ENCODE data around the gene FUT4. TPM values are rescaled to one million over a fixed set of nuclear protein-coding genes. Genes with fewer than 3 reads are reported as not detected.

The FUT4 gene
- total and polyA plus RNA-seq, 2 donors from 2014 or later: 1.2 to 9.5 TPM

DNA sequence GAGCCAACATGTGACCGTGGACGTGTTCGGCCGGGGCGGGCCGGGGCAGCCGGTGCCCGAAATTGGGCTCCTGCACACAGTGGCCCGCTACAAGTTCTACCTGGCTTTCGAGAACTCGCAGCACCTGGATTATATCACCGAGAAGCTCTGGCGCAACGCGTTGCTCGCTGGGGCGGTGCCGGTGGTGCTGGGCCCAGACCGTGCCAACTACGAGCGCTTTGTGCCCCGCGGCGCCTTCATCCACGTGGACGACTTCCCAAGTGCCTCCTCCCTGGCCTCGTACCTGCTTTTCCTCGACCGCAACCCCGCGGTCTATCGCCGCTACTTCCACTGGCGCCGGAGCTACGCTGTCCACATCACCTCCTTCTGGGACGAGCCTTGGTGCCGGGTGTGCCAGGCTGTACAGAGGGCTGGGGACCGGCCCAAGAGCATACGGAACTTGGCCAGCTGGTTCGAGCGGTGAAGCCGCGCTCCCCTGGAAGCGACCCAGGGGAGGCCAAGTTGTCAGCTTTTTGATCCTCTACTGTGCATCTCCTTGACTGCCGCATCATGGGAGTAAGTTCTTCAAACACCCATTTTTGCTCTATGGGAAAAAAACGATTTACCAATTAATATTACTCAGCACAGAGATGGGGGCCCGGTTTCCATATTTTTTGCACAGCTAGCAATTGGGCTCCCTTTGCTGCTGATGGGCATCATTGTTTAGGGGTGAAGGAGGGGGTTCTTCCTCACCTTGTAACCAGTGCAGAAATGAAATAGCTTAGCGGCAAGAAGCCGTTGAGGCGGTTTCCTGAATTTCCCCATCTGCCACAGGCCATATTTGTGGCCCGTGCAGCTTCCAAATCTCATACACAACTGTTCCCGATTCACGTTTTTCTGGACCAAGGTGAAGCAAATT is 1.8 kb downstream of the FUT4 start:
- peak overlapping the region in 2 of 3 donors; percentile 16 to 71 for H3K4me3 ChIP-seq (ENCODE audit: low read length in 3 of 3)
- H3K27me3 ChIP-seq (ENCODE audit: control insufficient read depth, insufficient read depth, low read length): no peaks in the 10 kb centered on the region
- no peak overlapping the region for H3K27ac ChIP-seq (ENCODE audit: low read depth in 2 of 2, low read length in 2 of 2)
- intact Hi-C loops (cut with DNase I): no loop called here
- FAIRE-seq: no peak
- DNase-seq: peak in 2 of 5 donors; percentile 65 to 82
- H3K9ac ChIP-seq (ENCODE audit: low read length in 3 of 3): no peak overlapping the region
- TF ChIP-seq, protein P1, sequence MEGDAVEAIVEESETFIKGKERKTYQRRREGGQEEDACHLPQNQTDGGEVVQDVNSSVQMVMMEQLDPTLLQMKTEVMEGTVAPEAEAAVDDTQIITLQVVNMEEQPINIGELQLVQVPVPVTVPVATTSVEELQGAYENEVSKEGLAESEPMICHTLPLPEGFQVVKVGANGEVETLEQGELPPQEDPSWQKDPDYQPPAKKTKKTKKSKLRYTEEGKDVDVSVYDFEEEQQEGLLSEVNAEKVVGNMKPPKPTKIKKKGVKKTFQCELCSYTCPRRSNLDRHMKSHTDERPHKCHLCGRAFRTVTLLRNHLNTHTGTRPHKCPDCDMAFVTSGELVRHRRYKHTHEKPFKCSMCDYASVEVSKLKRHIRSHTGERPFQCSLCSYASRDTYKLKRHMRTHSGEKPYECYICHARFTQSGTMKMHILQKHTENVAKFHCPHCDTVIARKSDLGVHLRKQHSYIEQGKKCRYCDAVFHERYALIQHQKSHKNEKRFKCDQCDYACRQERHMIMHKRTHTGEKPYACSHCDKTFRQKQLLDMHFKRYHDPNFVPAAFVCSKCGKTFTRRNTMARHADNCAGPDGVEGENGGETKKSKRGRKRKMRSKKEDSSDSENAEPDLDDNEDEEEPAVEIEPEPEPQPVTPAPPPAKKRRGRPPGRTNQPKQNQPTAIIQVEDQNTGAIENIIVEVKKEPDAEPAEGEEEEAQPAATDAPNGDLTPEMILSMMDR (IDR thresholded peaks at IDR 0.05; ENCODE audit: borderline replicate concordance, extremely low read depth, insufficient read depth): no peak
- H3K9me3 ChIP-seq (ENCODE audit: control insufficient read depth in 2 of 3, insufficient read depth in 1 of 3, low read length in 3 of 3): no peaks in the 10 kb centered on the region
- H3K4me1 ChIP-seq (ENCODE audit: control insufficient read depth in 2 of 3, insufficient read depth in 2 of 3, low read depth in 1 of 3, low read length in 3 of 3): peaks cover 0 to 6% (median 0%) of the 10 kb centered on the region in 3 donors
- H3K36me3 ChIP-seq (ENCODE audit: control insufficient read depth in 2 of 3, insufficient read depth in 3 of 3, low read length in 3 of 3): no peaks in the 10 kb centered on the region

DNA sequence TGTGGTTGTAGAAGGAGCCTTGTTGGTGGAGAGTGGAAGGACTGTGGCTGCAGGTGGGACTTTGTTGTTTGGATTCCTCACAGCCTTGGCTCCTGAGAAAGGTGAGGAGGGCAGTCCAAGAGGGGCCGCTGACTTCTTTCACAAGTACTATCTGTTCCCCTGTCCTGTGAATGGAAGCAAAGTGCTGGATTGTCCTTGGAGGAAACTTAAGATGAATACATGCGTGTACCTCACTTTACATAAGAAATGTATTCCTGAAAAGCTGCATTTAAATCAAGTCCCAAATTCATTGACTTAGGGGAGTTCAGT is 2.4 kb downstream of the FUT4 start:
- Histone ChIP-seq H3K4me1 (ENCODE audit: control insufficient read depth in 2 of 3, insufficient read depth in 2 of 3, low read depth in 1 of 3, low read length in 3 of 3) (peaks cover 0 to 6% (median 0%) of the 10 kb centered on the region in 3 donors), H3K27me3 (ENCODE audit: control insufficient read depth, insufficient read depth, low read length) (no peaks in the 10 kb centered on the region), H3K36me3 (ENCODE audit: control insufficient read depth in 2 of 3, insufficient read depth in 3 of 3, low read length in 3 of 3) (no peaks in the 10 kb centered on the region), H3K27ac (ENCODE audit: low read depth in 2 of 2, low read length in 2 of 2) (no peak overlapping the region), H3K9ac (ENCODE audit: low read length in 3 of 3) (no peak overlapping the region), H3K4me3 (ENCODE audit: low read length in 3 of 3) (peak overlapping the region in 2 of 3 donors; percentile 16 to 71), H3K9me3 (ENCODE audit: control insufficient read depth in 2 of 3, insufficient read depth in 1 of 3, low read length in 3 of 3) (no peaks in the 10 kb centered on the region)
- TF ChIP-seq, protein P1 (IDR thresholded peaks at IDR 0.05; ENCODE audit: borderline replicate concordance, extremely low read depth, insufficient read depth): no peak
- FAIRE-seq: no peak
- DNase-seq: no peak
- intact Hi-C loops (cut with DNase I): no loop called here

DNA sequence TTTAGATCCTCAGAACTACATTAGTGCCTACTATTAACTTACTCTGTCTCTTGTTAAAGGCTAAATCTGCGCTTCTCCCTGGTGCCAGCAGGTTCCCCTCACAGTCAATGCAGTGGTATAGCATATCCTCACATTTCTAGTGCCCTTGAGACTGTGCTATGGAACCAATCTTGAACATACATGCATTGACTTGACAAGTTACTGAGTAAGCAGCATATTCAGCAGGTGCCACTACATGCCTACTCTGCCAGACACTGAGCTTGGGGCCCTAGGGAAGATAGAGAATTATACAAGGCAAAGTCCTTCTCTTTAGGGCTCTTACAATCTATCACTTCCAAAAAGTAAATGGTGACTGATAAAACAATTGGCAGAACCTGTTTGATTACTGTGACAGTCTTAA is 3.2 kb downstream of the FUT4 start:
- Histone ChIP-seq H3K9ac (ENCODE audit: low read length in 3 of 3) (no peak overlapping the region), H3K36me3 (ENCODE audit: control insufficient read depth in 2 of 3, insufficient read depth in 3 of 3, low read length in 3 of 3) (no peaks in the 10 kb centered on the region), H3K27me3 (ENCODE audit: control insufficient read depth, insufficient read depth, low read length) (no peaks in the 10 kb centered on the region), H3K4me1 (ENCODE audit: control insufficient read depth in 2 of 3, insufficient read depth in 2 of 3, low read depth in 1 of 3, low read length in 3 of 3) (peaks cover 0 to 6% (median 0%) of the 10 kb centered on the region in 3 donors), H3K9me3 (ENCODE audit: control insufficient read depth in 2 of 3, insufficient read depth in 1 of 3, low read length in 3 of 3) (no peaks in the 10 kb centered on the region), H3K27ac (ENCODE audit: low read depth in 2 of 2, low read length in 2 of 2) (no peak overlapping the region), H3K4me3 (ENCODE audit: low read length in 3 of 3) (peak overlapping the region in 1 of 3 donors; percentile 1)
- TF ChIP-seq, protein P1 (IDR thresholded peaks at IDR 0.05; ENCODE audit: borderline replicate concordance, extremely low read depth, insufficient read depth): no peak
- DNase-seq (no peak), FAIRE-seq (no peak)
- intact Hi-C loops (cut with DNase I): no loop called here
